Endothelial cell of umbilical vein (primary cell): ENCODE results near the gene NF1.

Source experiments
- EZH2 ChIP-seq: IDR thresholded peaks from 2 replicates; pipeline ENCODE4 v1.6.1; 2012; ENCODE audit warnings: borderline replicate concordance, low read depth, mild to moderate bottlenecking, moderate library complexity, low read length, inconsistent platforms; ENCODE audit not compliant: severe bottlenecking
- FOS ChIP-seq: IDR thresholded peaks from 2 replicates; pipeline ENCODE4 v1.6.1; 2011; ENCODE audit warnings: mild to moderate bottlenecking, low read length, moderate library complexity, borderline replicate concordance; ENCODE audit not compliant: insufficient read depth
- GATA2 ChIP-seq: IDR thresholded peaks from 2 replicates; pipeline ENCODE4 v1.7.0; 2011; ENCODE audit warnings: low read depth, mild to moderate bottlenecking, moderate library complexity, mixed read lengths, low read length; ENCODE audit not compliant: insufficient read length, insufficient read depth
- JUN ChIP-seq: IDR thresholded peaks from 2 replicates; pipeline ENCODE4 v1.6.1; 2011; ENCODE audit warnings: borderline replicate concordance, low read depth; ENCODE audit not compliant: insufficient read length, insufficient read depth
- MYC ChIP-seq: IDR thresholded peaks from one replicate; pipeline ENCODE4 v1.6.1; 2011; ENCODE audit warnings: mild to moderate bottlenecking, low read depth, low read length
- POLR2A ChIP-seq: IDR thresholded peaks from 2 replicates; pipeline ENCODE4 v1.6.1; 2012; ENCODE audit warnings: low read depth, mild to moderate bottlenecking, control low read depth, low read length
- POLR2AphosphoS5 ChIP-seq: IDR thresholded peaks from 2 replicates; pipeline ENCODE4 v1.6.1; 2012; ENCODE audit warnings: low read depth, mild to moderate bottlenecking, control low read depth, low read length, moderate library complexity; ENCODE audit not compliant: insufficient read depth
- TF ChIP-seq, protein P1 (sequence below), 2 donors: IDR thresholded peaks; 1 replicate in 1 of 2; 2 replicates in 1 of 2; pipeline ENCODE4 v1.5.1; 2011; ENCODE audit warnings: low read length in 2 of 2, mild to moderate bottlenecking in 2 of 2, moderate library complexity in 2 of 2, control low read depth in 1 of 2, inconsistent platforms in 1 of 2, low read depth in 1 of 2; ENCODE audit not compliant: insufficient read depth in 1 of 2; ENCODE audit errors: extremely low read depth in 1 of 2
- TF ChIP-seq, protein P2 (sequence below): IDR thresholded peaks from 2 replicates; pipeline ENCODE4 v1.6.1; 2011; ENCODE audit not compliant: insufficient read depth, insufficient read length

DNA sequence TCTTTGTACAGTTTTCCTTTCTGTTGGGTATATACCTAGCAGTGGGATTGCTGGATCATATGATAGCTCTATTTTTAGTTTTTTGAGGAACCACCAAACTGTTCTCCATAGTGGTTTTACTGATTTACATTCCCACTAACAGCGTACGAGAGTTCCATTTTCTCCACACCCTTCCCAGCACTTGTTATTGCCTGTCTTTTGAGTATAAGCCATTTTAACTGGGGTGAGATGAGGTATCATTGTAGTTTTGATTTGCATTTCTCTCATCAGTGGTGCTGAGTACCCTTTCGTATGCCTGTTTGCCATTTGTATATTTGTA is 220.0 kb downstream of the NF1 start:
- TF ChIP-seq, protein P1, sequence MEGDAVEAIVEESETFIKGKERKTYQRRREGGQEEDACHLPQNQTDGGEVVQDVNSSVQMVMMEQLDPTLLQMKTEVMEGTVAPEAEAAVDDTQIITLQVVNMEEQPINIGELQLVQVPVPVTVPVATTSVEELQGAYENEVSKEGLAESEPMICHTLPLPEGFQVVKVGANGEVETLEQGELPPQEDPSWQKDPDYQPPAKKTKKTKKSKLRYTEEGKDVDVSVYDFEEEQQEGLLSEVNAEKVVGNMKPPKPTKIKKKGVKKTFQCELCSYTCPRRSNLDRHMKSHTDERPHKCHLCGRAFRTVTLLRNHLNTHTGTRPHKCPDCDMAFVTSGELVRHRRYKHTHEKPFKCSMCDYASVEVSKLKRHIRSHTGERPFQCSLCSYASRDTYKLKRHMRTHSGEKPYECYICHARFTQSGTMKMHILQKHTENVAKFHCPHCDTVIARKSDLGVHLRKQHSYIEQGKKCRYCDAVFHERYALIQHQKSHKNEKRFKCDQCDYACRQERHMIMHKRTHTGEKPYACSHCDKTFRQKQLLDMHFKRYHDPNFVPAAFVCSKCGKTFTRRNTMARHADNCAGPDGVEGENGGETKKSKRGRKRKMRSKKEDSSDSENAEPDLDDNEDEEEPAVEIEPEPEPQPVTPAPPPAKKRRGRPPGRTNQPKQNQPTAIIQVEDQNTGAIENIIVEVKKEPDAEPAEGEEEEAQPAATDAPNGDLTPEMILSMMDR (IDR thresholded peaks at IDR 0.05; ENCODE audit: extremely low read depth in 1 of 2, insufficient read depth in 1 of 2, low read depth in 1 of 2, low read length in 2 of 2) = no peak
- TF ChIP-seq POLR2A = no peak
- no peak for TF ChIP-seq MYC
- no peak for TF ChIP-seq EZH2
- no peak for TF ChIP-seq POLR2AphosphoS5
- TF ChIP-seq, protein P2, sequence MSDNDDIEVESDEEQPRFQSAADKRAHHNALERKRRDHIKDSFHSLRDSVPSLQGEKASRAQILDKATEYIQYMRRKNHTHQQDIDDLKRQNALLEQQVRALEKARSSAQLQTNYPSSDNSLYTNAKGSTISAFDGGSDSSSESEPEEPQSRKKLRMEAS = no peak
- no peak for TF ChIP-seq JUN
- TF ChIP-seq FOS = no peak
- TF ChIP-seq GATA2 = no peak
